EH (cell line): ENCODE data around the gene PSMG4.

Source experiments
- DNase-seq: peaks from one replicate; pipeline ENCODE4 v3.0.0-alpha.2; 2015; ENCODE audit warnings: low read depth

Gene PSMG4

DNA sequence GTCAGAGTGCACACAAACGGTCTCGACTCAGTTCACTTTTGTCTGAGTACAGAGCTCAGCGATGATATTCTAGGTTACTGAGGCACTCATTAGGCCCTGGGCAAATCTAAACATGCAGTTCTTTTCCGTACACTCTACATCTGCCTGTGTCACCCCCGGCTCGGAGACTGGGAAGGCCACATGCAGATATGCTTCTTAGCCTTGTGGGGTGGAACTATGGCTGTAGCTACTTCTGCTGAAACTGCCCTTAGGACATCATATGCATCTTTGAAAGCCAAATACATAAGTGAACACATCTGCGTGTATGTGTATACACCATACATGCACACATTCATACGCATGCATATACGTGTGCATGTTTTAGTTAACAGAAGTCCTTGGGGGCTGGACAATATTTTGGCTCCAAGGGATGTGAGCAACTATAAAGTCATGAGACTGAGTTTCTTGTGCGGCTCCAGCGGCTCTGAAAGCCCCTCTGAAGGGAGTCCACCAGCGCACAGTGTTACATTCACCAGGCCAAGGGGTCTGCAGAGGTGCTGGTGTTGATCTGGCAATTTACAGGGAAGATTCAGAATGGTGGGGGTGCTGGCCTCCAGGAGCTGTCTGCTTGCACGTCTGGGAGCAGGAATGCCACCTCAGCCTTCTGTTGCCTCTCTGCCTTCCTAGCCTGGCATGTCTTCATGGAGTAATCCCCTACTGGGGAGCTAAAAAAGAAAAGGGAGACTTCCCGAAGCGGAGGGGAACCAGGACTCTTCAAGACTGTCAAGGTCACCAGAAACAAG, 31.6 kb downstream of the PSMG4 start:
- DNase-seq = no peak

- no peak for DNase-seq
Observed at GRCh38 chr6:3290931-3291211, 32.1 kb downstream of the PSMG4 start.

DNA sequence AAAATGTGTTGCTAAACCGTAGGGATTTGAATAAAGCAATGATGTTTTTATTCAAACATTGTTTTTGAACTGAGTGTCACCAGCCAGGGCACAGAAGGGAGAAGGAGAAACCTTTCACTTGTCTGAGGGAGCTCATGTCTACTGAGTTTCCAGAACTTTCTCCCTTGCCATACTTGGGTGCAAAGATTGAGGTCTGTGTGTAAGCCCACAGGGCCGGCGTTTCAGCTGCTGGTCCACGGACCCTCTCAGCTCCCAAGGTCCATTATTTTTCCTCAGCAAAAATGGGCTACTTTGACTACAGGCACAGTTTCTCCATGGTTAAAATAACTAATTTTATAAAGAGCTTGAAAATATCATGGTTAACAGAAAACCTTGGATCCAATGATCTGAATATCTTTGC, 32.6 kb downstream of the PSMG4 start:
- DNase-seq = no peak

DNA sequence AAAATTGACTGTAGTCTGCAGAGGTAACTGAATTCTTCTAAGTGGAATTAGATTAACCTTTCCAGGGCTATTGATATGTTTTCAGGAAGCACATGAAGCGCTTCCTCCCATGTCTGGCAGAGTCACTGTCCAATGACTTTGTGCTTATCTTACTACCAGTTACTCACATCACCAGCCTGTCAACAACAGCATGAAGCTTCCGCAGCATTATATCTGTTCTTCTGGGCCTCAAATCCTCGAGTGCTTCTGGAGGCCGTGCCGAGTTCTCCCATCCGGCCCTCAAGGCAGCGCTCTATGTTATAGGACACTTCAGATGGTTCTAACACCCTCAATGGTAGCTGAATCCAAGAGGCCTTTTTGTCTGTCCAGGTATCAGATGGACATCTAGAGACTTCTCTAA, 33.2 kb downstream of the PSMG4 start:
- DNase-seq = no peak

DNA sequence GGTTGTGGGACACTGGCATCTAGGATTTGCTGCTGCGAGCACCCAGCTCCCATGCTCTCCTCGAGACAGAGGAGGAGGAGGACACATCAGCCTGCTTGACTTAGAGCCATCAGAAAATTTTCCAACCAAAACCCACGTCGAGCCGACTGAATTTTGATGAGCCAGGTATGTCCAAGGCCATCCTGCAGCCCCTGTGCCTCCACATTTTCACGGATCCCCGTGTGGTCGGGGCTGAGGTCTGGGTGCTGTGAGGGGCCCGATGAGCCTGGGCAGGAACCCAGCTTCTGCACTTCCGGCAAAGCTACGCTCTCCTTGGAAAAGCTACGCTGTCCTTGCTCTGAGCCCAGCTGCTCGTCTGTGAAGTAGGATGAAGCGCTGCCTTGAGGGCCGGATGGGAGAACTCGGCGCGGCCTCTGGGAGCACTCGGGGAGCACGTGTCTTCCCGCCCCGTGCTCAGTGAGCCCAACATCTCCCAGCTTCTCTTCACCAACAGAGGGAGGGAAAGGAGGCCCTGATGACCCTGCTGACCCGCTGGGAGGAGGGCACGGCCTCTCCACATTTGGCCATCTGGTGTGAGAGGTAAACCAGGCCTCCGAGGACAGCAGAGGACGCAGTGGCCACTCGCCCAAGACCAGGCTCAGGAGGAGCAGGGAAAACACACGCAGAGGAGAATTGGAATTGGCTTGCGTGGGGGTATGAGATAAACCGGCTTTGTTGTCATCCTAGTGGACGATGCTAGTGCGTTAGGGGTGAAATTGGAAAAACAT, 33.9 kb downstream of the PSMG4 start:
- no peak for DNase-seq

DNA sequence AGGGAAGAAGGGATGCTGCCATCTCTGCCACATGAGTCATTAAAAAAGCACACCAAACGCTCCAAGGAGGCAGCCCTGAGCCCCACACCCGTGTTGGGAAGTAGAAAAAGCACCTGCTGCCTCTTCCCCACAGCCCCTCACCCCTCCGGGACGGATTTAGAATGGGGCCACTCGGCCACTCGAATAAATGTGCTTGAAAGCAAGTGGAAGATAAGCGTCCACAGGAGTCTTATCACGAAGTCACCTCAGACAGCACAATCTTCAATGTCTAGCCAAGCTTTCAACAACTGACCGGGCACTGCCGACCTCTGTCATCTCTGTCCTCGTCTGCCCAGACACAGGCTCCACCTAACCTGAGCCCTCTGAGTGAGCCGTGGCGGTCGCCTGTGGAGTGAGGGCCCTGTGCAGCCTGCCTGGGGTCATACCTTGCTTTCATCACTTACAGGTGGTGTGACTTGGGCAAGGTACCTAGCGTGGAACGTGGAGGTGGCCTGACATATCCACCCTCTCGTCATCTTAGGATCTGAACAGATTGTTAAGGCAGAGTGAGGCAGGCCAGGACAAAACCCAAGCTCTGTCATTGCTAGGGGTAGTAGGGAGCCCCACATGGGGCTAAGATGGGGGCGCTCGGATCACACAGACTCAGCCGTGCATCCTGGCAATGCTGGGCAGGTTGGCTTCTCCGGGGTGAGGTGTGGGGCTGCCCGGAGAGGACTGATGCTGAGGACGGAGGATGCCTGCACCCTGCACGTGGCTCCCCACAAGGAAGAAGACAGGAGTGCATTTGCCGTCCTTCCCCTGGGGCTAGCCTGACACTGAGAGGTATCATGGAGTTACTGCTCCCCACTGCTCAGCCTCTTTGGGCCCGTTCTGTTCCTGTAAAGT, 34.8 kb downstream of the PSMG4 start:
- no peak for DNase-seq

GRCh38 chr6:3294396-3294795, 35.6 kb downstream of the PSMG4 start:
- no peak for DNase-seq

DNA sequence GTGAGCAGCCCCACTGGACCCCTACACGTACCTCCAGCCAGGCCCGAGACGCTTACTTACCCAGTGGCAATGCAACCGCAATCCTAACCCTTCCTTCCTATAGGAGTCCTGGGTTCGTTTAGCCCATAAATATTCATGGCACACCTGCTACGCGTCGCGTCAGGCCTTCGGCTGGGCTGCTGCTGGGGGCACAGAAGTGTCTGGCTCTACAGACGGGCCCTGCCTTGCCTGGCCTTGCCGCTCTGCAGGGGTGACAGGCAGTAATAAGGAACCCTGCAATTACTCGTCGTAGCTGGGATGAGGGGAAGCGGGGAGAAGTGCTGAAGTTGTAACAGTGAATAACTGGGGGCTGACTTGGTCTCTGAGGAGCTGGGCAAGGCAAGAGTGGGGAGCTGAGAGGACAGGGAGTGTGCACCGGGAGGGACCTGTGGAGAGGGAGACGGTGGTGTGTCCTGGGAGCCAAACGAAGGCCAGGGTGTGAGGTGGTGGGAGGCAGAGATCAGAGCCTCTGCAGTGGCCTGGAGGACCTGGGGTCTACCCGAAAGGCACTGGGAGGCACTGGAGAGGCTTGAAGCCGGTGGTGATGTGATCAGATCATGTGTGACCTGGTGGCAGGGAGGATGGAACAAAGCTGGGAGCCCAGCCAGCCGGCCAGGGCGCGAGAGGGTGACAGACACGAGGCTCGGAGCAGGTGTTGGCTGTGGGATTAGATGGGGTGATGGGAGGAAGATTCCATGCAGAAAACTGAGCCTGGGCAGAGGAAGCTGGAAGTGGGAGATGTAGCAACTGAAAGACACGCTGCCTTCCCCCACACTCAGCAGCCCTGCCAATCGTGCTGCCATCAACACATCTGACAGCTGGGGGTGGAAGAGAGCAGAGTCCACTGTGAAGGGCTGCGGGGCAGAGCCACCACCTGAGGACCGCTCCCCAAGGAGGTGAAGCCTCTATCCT, 36.4 kb downstream of the PSMG4 start:
- DNase-seq = no peak

DNA sequence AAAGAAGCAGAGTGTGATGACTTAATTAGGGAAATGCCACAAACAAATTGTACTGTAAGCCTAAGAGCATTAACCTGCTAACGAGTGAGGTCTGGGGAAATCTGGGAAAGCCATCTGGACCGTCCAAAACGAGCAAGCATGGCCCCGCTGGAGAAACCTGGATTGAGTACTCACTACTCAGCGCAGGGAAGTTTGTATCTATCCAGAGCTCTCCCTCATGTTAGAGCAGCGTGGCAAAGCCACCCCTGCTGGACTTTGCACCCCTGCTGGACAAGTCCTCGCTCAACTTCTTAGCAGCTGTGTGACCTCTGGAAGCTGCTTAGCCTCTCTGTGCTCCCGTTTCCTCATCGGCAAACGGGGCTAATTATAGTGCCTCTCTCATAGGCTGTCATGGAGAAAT, 37.3 kb downstream of the PSMG4 start:
- no peak for DNase-seq

DNA sequence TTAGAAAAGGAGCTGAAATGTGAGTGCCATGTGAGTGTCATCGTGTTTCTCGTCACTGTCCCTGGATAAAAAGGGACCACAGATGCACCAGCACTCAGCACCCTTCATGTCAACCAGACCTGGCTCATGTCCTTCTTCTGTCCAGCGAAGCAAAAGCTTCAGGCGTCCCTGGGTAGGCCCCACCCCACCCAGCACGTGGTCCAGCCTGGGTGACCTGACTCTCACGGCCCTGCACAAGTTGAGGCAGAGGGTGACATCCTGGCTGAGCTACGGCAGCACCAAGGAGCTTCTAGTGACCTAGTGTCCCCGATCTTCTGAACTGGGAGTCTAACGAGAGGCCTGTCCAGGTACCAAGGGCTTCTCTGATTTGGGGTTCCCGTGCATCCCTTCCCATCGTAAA, 37.8 kb downstream of the PSMG4 start:
- DNase-seq = no peak

- DNase-seq = peak; percentile 10
Observed at GRCh38 chr6:3297006-3297405, 38.3 kb downstream of the PSMG4 start.

GRCh38 chr6:3297909-3298308, 39.2 kb downstream of the PSMG4 start:
- no peak for DNase-seq

DNA sequence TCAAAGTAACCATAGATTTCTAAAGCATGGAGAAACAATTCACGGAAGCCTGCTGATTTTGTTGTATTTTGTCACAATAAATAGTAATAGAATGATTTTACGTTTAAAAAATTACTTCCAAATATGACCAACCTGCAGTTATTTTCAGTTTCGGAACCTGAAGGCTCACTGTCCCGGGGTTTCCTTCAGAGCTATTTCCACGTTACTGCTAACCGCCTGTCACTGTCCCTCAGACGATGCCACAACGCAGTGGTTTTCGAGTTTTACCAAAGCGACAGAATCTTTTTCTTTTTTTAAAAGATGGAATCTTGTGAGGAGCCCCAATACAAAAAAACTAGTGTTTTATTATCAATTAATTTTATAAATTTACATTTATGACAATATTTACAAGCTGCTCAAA, 40.5 kb downstream of the PSMG4 start:
- no peak for DNase-seq

DNA sequence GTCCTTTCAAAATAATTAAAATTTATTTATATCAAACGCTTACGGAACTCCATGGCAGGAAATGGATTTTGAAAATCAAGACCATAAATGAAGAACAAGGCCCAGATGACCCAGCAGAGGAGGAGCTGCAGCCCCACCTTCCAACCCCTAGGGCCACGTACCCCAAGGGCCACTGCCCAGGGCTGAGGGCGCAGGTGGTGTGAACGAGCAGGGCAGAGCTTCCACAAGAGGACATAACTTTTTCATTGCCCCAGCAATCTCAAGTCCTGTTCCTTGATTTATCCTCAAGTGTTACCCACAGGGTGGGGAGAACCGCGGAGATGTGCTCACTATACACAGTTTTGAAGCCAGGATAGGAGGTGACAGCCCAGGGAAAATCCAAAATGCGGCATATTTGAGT, 42.8 kb downstream of the PSMG4 start:
- DNase-seq = no peak

GRCh38 chr6:3303795-3304411, 45.2 kb downstream of the PSMG4 start:
- DNase-seq = no peak

GRCh38 chr6:3304500-3305215, 45.9 kb downstream of the PSMG4 start:
- DNase-seq = no peak

GRCh38 chr6:3305216-3305565, 46.4 kb downstream of the PSMG4 start:
- DNase-seq = no peak

DNA sequence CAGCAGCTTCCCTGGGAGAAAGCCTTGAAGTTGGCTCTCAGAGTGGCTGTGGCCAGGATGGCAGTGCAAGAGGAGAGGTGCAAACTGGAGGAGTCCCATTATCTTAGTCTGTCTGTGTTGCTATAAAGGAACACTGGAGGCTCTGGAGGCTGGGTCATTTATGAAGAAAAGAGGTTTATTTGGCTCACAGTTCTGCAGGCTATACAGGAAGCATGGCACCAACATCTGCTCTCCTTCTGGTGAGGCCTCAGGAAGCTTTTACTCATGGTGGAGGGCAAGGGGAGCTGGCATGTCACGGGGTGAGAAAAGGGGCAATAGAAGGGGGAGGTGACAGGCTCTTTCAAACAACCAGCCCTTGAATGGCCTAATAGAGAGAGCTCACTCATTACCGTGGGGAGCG, 47.1 kb downstream of the PSMG4 start:
- no peak for DNase-seq

DNA sequence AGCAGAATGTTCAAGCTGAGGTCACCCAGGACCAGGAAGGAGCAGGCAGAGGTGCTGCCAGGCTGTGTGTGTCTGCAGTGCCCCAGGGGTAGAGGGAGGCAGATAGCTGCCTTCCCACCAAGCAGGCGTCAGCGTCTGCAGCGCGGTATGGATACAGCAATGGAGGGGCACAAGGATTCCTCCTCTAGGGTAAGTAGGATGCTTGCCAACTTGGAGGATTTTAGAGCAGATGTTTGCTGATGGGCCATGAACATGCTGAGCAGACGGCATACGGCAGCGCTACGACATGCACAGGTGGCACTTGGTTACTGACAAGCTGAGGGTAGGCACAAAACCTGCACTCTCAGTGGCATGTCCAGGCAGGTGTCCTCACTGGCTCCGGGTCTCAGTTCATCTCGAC, 48.1 kb downstream of the PSMG4 start:
- DNase-seq = no peak

GRCh38 chr6:3307436-3307835, 48.7 kb downstream of the PSMG4 start:
- DNase-seq = no peak

DNA sequence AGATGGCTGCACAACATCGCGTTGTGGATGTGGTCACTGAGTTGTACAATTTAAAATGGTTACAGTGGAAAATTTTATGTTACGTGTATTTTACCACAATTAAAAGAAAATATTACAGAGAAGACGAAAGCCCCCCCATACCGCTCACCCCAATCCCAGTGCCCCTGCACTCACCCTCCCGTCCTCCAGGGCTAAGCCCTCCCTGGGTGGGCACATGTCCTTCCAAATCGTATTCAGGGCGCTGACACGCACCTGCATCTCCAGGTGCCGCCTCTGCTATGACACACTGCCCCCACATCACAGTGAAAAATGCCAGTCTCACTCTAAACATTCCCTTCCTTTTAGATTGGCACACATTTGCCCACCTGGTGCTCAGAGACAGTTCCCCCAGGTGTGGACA, 49.4 kb downstream of the PSMG4 start:
- DNase-seq = no peak
